Stimulated activated CD4-positive, alpha-beta T cell treated with anti-CD3 and anti-CD28 coated beads, Interleukin-2, amount 100 ng/mL, for 4 hours (primary cell): ENCODE results near the gene PITPNM1.

Experiments used
- DNase-seq: peaks from one replicate; pipeline ENCODE4 v3.0.0-alpha.2; 2020; ENCODE audit warnings: low read depth

PITPNM1 gene

DNA sequence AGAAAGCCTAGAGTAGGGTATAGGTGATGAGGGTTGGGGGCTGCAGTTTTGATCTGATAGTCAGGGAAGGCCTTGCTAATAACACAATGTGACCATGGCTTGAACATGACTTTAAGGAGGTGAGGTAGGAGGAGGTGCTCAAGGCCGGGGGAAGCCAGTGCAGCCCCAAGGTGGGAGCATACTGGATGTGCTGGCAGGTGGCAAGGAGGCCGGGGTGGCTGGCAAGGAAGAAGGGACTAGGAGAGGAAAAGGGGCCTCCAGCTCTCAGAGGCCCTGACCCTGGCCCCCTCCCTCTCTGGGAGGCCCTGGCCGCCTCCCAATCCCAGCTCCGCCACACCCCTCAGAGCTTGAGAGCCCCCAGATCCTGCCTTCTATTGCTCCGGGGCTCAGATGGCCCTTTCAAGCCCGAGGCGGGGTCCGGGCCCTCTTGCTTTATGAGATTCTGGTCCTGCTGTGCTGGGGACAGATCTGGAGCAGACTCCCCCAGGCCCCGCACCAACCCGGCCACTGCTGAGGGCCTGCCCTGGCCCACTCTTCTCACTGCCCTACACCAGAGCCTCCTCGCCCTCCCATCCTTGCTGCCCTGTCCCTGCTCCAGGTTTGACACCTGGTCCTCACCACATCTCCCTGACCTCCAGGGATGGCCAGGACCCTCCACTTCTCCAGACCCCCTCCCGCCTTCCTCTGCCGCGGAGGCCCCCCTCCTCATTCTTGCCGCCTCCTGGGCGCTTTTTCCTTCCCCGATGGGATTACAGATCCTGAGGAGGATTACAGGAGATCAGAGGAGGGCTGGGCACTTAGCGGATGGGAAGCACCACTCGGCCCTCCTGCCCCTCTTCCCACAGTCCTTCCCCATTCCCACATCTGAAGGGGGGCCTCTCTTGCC is 1.8 kb downstream of the PITPNM1 start:
- no peak for DNase-seq

DNA sequence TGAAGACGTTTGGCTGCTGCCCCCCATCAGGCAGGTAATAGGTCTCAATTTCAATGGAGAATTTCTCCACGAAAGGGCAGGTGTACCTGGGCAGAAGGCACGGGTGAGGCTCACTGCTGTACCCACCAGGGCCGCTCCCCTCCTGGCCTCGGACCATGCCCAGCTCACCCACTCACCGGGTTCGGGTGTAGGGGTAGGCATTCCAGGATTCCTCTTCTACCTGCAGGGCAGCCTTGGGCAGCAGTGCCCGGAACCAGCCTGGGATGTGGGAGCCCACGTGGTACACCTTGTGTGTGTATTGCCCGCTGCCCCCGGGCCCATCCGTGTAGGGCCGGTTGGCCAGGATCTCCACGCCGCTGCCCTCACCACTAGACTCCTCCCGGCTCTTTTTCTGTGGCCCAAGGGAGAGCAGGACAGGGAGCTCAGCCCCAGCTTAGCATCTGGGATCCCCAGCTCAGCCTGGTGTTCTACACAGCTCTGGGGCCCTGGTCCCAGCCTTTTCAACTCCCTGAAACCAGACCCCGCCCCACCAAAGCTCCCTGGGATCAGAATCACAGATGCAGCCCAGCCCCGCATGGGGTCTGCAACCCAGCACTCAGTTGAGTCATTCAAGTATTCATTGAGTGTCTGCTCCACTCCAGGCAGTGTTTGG is 2.7 kb downstream of the PITPNM1 start:
- no peak for DNase-seq

DNA sequence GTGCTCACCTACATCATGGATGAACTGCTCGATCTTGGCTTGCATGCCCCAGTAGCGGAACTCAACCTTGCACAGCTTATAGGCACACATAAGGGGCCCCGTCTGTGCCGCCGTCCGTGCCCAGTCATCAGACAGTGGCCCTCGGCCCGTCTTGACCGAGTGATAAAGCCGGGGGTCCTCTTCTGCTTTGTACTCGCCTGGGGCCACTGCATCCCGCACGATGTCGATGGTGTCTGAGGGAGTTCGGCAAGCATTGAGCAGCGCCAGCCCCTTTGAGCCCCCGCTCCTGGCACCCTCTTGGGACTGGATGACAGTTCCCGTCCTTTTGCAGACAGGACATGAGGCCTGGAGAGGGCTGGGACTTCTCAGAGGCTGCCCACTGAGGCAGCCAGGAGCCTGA is 3.3 kb downstream of the PITPNM1 start:
- no peak for DNase-seq

DNA sequence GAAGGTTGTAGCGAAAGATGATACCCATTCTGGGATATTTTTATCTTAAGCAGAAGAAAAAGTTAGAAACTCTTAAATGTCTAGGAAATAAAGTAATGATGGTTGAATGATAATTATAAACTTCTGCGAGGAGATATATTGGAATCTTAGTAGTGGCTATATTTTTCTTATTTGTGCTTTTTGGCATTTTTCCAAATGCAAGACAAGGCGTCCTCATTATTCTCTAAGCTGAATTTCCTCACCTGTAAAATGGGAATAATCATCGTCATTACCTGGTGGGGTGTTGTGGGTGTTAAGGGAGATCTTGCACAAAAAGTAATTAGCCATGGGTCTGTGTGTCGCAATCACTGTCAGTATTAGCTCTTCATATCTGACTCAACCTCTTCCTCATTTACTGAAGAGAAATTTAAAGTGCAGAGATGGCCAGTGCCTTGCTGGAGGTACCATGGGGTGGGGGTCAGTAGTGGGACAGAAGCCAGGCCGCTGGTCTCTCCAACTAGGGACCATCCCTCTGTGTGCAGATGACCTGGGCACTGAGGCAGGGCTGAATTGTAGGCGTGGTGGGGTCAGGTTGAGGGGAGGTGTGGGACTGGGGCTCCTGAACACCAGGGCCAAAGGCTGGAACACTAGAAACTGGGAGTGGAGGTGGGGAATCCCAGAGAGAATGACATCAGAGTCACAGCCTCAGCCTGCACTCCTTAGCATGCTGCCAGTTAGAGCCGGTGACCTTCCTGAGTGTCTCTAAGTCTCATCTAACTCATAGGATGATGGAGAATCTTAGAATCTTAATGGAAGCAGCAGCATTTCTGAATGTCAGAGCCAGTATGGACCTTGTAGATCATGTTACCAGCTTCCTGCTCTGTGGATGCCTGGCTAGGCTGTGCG is 4.1 kb downstream of the PITPNM1 start:
- DNase-seq = no peak

DNA sequence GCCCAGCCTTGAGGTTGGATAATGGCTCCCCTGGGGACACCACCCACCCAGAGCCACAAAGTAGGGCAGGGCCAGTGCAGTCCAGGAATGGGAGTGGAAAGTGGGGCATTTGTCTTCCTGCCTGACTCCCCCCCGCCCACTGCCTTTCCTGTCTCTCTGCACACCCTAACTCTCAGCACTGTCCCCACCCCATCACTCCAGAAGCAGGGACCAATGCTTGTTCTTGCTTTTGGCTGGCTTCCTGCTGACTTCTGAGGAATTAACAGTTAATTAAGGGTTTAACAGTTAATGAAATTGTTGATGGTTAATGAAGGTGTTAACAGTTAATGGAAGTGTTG is 4.7 kb downstream of the PITPNM1 start:
- no peak for DNase-seq

DNA sequence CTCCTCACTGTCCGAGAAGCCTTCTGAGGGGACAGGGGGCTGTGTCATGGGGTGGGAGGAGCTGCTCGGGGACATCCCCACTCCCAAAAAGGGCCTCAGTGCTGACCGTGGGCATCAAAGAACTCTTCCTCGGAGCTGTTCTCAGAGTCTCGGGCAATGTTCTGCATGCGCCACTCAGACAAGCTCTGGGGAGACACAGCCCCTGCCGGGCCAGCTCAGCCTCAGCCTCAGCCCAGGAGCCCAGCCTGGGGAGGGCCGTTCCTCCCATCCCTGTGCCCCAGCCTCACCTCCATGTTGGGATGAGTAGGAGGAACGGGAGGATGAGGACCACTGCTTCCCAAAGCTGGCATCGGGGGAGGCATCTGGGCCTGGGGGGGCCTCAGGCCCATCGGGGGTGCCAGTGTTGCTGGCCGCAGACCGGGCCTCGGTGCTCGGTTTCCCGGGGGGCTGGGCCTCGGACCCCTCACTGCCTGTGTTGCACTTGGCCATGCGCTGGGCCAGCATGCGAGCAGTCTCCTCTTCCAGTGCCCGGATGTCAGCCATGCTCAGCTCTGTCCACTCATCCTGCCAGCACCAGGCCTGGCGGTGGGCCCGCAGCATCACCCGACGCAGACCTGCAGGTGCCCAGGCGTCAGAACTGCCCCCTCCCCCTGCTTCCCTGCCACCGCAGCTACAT is 5.2 kb downstream of the PITPNM1 start:
- DNase-seq = no peak

DNA sequence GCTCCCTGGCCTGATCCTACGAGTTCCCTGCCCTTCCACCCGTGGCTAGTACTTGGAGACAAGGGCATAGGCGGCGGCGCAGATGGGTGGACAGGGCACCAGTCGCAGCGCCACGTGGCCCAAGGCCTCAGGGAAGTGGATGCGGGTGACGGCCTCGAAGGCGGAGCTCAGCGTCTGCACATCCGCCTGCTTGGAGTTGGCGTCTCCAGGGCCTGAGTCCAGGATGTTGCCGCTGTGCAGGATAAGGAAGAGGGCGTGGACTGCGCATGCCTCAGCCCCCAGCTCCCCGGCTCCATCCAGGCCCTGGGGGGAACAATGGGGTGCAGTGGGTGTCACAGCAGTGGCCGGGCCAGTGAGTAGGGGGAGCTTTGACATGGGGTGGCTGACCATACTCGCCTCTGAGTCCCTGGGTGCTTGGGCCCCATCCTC is 6.6 kb downstream of the PITPNM1 start:
- DNase-seq = no peak

DNA sequence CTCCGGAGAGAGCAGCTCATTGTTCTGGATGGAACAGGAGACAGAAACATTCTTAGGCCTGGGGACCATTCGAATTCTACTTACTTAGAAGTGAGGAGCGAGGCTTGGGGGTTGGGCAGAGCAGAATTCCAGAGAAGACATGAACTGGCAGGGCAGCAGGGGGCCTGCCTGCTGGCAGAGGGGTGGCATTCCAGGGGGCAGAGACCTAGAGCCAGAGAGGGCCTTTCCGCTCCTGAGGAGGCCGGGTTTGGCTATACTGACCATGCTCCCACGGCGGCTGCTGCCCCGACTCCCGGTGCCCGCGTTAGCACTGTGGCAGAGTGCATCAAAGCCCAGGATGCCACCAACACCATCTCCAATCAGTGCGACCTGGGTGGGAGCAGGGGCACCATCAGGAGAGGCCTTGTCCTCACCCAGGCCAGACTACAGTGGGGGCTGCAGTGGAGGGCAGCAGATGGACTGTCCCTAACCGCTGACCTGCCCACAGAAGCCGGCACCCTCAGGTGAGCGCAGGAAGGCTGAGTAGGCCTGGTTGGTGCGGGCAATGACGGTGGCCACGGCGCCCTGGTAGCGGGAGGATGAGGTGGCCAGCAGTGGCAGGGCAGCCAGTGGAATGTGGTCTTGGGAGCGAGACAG is 7.4 kb downstream of the PITPNM1 start:
- no peak for DNase-seq

DNA sequence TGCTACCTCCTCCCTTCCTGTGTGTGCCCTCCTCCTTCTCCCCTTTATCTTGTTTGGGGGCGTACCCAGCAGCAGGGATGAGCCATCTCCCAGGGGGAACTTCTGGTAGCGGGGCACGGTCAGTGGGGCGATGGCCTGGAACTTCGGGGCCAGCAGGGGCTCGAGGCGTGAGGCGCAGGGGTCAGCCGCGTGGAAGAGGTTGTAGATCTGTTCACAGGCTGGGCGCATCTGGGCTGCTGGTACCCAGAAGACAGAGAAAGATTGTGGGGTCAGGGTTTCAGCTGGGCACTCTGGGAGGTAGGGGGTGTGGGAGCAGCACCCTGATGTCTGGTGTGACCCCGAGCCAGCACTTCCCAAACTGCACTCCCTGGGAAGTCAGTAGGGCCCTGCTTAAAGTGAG is 9.1 kb downstream of the PITPNM1 start:
- no peak for DNase-seq

DNA sequence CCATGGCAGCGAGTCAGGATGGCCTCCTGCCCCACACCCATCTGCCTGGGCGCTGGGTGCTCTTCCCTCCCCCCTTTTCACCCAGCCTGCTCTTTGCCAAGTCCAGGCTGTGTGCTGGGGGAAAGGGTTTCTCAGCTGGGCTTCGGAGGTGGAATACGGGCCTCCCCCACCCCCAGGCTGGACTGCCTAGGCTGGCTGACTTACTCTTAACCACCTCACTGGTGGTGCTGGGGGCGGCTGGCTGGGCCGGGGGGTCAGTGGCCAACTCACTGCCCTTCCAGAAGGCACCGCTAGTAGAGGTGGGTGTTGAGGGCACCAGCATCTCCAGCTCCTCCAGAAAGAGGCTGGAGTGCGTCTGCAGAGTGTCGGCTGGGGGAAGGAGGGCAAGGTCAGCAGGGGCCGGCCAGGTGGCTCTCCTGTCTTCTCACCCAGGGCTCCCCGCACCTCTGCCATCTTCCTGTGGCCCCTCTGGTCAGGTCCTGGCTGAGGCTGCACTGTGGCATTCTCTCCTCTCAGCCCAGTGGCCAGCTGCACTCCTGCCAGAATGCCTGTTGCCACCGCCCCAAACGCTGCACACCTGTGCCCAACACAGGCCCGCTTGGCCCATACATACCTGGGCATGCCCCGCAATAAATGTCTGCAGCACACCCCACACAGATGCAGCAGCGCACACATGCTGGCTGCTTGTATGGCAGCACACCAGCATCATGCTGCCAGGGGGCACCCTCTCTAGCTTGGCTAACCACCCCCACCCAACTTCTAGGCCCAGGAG is 9.7 kb downstream of the PITPNM1 start:
- DNase-seq = no peak

DNA sequence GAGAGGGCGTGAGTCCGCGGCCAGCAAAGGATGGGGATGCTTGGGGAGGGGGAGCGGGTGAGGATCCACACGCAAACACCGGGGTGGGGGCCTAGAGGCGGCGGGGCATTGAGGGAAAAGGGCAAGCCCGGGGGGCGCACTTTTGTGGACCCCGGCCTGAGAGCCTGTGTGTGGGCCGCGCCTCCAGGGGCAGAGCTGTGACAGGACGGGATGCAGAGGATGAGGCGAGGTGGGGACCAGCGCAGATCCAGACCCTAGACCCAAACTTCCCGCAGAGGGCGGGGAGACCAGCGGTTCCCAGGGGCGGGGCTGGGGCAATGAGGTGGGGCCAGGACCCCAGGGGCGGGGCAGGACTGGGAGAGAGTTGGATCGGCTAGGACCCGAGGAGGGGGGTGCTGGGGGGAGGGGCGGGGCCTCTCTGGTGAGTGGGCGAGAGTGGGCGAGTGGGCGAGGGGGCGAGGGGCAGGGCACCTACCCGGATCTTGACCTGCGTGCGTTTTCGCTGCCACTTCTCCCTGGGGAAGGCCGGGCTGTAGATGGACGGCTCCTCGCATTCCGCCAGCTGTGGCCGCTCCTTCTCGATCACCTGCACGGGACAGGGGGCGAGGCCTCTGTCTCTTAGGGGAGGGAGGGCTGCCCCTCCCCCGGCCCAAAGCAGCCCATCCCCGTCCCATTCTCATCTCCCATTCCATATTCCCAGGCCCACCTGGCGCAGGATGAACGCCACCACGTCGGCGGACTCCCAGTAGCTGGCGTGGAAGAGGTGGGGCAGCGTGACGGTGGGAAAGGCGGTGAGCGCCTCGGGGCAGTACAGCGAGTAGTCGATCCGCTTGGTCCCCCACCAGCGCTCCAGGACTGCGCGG is 10.6 kb downstream of the PITPNM1 start:
- no peak for DNase-seq

DNA sequence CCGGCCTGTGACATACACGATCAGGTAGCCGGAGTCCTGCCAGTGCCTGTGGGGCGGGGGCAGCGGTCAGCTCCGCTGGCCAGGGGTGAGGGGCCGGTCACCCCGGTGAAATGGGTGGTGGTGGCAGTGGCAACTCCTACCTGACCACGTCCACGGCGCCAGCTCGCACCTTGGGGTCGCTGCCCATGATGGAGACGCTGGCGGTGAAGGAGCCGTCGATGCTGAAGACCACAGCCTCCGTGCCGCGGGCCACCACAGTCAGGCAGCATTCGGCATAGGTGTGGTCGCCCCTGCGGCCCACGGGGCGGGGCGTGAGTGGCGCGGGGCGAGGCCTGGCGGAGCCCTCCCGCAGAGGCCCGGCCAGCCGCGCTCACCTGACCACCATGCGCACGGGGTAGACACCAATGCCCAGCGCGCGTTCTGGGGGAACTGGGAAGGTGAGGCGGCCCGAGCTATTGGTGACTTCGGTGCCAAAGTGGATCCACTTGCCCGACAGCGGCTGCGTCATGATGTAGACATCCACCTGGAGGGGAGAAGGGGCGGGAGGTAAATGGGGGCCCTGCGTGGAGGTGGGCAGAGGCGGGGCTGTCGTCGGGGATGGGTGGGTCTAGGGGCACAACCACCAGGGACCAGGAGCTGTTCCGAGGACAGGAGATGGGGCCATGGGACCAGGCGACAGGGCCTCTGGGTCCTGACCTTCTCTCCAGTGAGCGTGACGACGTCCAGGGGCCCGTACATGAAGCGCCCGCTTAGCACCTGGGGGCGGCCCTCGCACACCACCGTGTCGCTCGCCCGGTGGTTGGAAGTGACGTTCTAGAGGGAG is 11.4 kb downstream of the PITPNM1 start:
- no peak for DNase-seq

DNA sequence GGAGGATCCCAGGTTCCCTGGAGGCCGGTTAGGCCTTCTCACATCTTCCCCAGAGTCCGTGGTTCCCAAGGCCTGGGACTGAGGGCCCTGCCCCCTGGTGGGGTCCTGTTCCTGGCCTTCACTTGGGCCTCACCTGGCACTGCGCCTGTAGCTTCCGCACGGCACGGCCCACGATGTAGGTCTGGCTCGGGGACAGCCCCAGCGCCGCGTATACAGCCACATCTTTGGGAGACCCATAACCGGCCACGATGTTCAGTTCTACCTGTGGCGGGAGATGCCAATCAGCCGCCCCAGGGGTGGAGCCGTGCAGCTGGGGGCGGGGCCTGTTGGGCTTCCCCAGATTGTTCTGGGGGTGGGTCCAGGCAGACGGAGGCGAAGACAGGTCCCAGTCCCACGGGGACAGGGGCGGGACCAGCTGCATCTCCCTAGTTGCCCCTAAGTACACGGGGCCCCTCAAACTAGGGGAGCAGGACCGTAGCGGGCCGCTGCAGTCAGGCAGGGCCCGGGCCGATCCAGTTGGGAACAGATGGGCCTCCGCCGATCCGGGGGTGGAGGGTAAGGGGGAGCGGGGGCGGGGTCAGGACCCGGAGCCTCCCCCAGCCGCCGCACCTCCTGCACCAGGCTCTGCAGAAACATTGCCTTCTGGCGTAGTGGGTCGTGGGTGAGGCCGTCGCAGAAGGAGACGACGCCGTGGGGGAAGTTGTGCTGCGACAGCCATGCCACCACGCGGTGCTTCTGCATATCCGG is 12.2 kb downstream of the PITPNM1 start:
- no peak for DNase-seq

DNA sequence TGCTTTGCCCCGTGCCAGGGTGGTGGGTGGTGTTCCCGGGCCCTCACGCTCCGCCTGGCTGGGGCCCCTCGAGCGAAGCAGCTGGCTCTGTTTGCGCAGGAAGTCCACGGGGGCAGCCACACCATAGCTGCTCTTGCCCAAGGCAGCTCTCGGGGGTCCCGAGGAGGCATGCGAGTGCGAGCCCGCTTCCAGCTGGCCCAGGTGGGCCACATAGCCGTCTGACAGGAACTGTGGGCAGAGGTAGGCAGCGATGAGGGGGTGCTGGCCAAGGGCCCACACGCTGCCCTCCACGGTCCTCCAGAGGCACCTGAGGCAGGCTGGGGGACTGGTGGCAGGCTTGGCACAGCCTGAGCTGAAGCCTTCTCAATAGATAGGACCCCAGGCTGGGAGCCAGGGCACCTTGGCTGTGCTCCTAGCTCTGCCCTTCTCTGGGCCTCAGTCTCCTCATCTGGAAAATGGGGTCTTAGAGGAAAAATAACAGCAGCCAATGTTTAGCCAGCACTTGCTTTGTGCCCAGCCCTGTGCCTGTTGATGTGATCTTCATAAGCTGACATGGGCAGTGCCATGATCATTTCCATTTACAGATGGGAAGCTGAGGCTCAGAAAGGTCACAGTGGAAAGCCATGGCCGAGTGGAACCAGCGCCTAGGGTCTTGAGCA is 13.0 kb downstream of the PITPNM1 start:
- no peak for DNase-seq

DNA sequence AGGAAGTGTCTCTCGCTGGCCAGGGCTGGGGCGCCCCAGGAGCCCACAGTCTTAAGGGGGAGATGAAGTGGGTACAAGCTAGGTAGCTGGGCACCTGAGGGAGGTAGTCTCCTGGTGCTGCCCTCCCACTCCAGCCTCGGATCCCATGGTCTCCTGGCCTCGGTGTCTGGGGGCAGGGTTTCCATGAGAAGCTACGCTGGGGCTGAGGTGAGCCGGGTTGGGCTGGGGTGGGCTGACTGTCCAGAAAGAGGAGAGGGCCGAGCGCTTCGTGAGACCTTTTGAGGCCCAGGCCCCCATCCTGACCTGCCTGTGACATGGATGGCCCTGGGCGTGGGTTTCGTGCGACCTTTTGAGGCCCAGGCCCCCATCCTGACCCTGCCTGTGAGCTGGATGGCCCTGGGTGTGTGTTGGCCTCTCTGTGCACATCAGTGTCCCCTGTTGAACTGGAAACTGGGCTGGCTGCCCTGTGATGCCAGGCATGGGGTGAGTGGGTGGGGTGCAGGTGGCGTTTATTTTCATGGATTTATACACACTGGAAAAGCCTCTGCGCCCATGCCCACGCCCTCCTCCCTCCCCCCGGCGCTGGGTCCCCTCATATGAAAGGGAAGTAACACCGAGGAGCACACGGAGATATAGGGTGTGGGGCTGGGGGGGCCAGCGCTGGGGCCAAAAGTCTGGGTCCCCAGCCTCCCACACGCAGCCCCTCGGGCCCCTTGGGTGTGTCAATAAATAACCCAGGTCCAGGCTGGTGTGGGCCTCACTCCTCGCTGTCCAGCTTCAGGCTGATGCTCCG is 13.7 kb downstream of the PITPNM1 start:
- DNase-seq = no peak

DNA sequence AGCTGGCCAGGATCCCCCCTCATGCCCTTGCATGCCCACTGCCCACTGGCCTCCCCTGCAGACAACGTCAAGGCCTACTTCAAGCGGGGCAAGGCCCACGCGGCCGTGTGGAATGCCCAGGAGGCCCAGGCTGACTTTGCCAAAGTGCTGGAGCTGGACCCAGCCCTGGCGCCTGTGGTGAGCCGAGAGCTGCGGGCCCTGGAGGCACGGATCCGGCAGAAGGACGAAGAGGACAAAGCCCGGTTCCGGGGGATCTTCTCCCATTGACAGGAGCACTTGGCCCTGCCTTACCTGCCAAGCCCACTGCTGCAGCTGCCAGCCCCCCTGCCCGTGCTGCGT is 14.5 kb downstream of the PITPNM1 start:
- DNase-seq = no peak
